ENCODE measurements around the gene ITGA2.

- TF ChIP-seq EP300 (IDR thresholded peaks at IDR 0.05; ENCODE audit: low read depth), result no peak
- TF ChIP-seq, protein P1, sequence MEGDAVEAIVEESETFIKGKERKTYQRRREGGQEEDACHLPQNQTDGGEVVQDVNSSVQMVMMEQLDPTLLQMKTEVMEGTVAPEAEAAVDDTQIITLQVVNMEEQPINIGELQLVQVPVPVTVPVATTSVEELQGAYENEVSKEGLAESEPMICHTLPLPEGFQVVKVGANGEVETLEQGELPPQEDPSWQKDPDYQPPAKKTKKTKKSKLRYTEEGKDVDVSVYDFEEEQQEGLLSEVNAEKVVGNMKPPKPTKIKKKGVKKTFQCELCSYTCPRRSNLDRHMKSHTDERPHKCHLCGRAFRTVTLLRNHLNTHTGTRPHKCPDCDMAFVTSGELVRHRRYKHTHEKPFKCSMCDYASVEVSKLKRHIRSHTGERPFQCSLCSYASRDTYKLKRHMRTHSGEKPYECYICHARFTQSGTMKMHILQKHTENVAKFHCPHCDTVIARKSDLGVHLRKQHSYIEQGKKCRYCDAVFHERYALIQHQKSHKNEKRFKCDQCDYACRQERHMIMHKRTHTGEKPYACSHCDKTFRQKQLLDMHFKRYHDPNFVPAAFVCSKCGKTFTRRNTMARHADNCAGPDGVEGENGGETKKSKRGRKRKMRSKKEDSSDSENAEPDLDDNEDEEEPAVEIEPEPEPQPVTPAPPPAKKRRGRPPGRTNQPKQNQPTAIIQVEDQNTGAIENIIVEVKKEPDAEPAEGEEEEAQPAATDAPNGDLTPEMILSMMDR (IDR thresholded peaks at IDR 0.05), result no peak
Measured at GRCh38 chr5:53030893-53031292, 41.7 kb downstream of the ITGA2 start.
